ENCODE measurements around the gene KCNT1. TPM values are rescaled to one million over a fixed set of nuclear protein-coding genes. Genes with fewer than 3 reads are reported as not detected.

The KCNT1 gene
- total RNA-seq, 1 experiment from 2014 or later: not detected

GRCh38 chr9:135692410-135692809 is 9.6 kb upstream of the KCNT1 start:
- H3K4me2 ChIP-seq (ENCODE audit: low read depth, low read length, poor library complexity, severe bottlenecking): no peak overlapping the region
- no peaks in the 10 kb centered on the region for H3K36me3 ChIP-seq (ENCODE audit: insufficient read depth, low read length)
- no peak overlapping the region for H2AFZ ChIP-seq (ENCODE audit: low read length)
- H3K27ac ChIP-seq (ENCODE audit: low read length): no peak overlapping the region
- H3K79me2 ChIP-seq (ENCODE audit: low read length): no peaks in the 10 kb centered on the region
- no peak overlapping the region for H3K4me3 ChIP-seq (ENCODE audit: low read length)
- no peak for DNase-seq
- no peaks in the 10 kb centered on the region for H3K4me1 ChIP-seq (ENCODE audit: low read length)
- no peak overlapping the region for H3K9ac ChIP-seq (ENCODE audit: low read length)
- no peaks in the 10 kb centered on the region for H3K9me2 ChIP-seq (replicated peaks; ENCODE audit: insufficient read depth, low read length)
- no peaks in the 10 kb centered on the region for H3K27me3 ChIP-seq (ENCODE audit: low read length)
- H4K20me1 ChIP-seq (ENCODE audit: insufficient read depth, low read depth, low read length): no peaks in the 10 kb centered on the region
- H3K9me3 ChIP-seq (ENCODE audit: low read length): no peaks in the 10 kb centered on the region

- Histone ChIP-seq H4K20me1 (ENCODE audit: insufficient read depth, low read depth, low read length) (no peaks in the 10 kb centered on the region), H3K27me3 (ENCODE audit: low read length) (no peaks in the 10 kb centered on the region), H3K9me2 (replicated peaks; ENCODE audit: insufficient read depth, low read length) (no peaks in the 10 kb centered on the region)
Observed at GRCh38 chr9:135693265-135693664, 8.7 kb upstream of the KCNT1 start.

DNA sequence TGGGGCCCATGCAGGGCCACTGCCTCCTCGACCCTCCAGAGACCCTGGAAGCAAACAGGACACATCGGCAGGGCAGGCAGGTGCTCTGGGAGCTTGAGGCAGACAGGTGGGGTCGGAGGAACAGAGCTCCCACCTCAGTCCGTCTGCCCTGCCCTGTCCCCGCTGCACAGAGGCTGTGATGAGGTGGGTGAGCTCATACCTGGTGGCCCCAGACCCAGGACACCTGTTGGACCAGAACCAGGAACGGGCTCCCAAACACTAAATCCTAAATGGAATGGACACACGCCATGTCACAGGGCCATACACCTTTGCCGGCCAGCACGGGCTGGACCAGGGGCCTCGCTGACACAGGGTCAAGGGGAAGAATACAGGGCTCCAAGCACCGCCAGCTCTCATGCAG is 8.2 kb upstream of the KCNT1 start:
- H3K27ac ChIP-seq (ENCODE audit: low read length): no peak overlapping the region
- H3K4me1 ChIP-seq (ENCODE audit: low read length): no peaks in the 10 kb centered on the region
- no peak for DNase-seq
- H3K4me2 ChIP-seq (ENCODE audit: low read depth, low read length, poor library complexity, severe bottlenecking): no peak overlapping the region
- no peaks in the 10 kb centered on the region for H3K79me2 ChIP-seq (ENCODE audit: low read length)
- no peaks in the 10 kb centered on the region for H3K9me3 ChIP-seq (ENCODE audit: low read length)
- H2AFZ ChIP-seq (ENCODE audit: low read length): no peak overlapping the region
- H4K20me1 ChIP-seq (ENCODE audit: insufficient read depth, low read depth, low read length): no peaks in the 10 kb centered on the region
- H3K4me3 ChIP-seq (ENCODE audit: low read length): no peak overlapping the region
- H3K36me3 ChIP-seq (ENCODE audit: insufficient read depth, low read length): no peaks in the 10 kb centered on the region
- H3K9me2 ChIP-seq (replicated peaks; ENCODE audit: insufficient read depth, low read length): no peaks in the 10 kb centered on the region
- no peak overlapping the region for H3K9ac ChIP-seq (ENCODE audit: low read length)
- no peaks in the 10 kb centered on the region for H3K27me3 ChIP-seq (ENCODE audit: low read length)

More at GRCh38 chr9:135693265-135693664, 8.7 kb upstream of the KCNT1 start:
- no peak overlapping the region for H3K27ac ChIP-seq (ENCODE audit: low read length)
- no peak for DNase-seq
- no peak overlapping the region for H3K9ac ChIP-seq (ENCODE audit: low read length)
- no peak overlapping the region for H2AFZ ChIP-seq (ENCODE audit: low read length)
- no peak overlapping the region for H3K4me3 ChIP-seq (ENCODE audit: low read length)
- no peaks in the 10 kb centered on the region for H3K36me3 ChIP-seq (ENCODE audit: insufficient read depth, low read length)
- H3K79me2 ChIP-seq (ENCODE audit: low read length): no peaks in the 10 kb centered on the region
- H3K9me3 ChIP-seq (ENCODE audit: low read length): no peaks in the 10 kb centered on the region
- no peak overlapping the region for H3K4me2 ChIP-seq (ENCODE audit: low read depth, low read length, poor library complexity, severe bottlenecking)
- H3K4me1 ChIP-seq (ENCODE audit: low read length): no peaks in the 10 kb centered on the region

DNA sequence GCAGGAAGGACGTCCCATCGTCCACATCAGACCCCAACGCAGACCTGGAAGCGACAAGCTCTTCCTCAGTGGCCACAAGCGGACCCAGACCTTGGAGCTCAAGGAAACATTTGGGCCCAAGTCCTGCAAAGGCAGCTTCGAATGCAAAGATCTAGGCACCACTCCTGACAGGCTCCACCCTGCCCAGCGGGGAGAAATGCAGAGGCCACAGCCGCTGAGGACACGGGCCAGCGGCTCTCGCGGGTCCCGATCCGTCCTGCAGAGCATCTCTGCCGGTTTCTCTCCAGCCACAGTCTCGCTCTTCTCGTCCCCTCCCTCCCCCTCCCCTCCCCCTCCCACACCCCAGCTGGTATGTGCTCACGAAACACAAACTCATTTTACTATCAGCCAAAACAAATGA is 7.6 kb upstream of the KCNT1 start:
- Histone ChIP-seq H3K9me2 (replicated peaks; ENCODE audit: insufficient read depth, low read length) (no peaks in the 10 kb centered on the region), H3K4me3 (ENCODE audit: low read length) (no peak overlapping the region), H3K27me3 (ENCODE audit: low read length) (no peaks in the 10 kb centered on the region), H3K27ac (ENCODE audit: low read length) (no peak overlapping the region), H2AFZ (ENCODE audit: low read length) (no peak overlapping the region), H3K4me1 (ENCODE audit: low read length) (no peaks in the 10 kb centered on the region), H4K20me1 (ENCODE audit: insufficient read depth, low read depth, low read length) (no peaks in the 10 kb centered on the region), H3K4me2 (ENCODE audit: low read depth, low read length, poor library complexity, severe bottlenecking) (no peak overlapping the region), H3K9ac (ENCODE audit: low read length) (no peak overlapping the region), H3K79me2 (ENCODE audit: low read length) (no peaks in the 10 kb centered on the region), H3K9me3 (ENCODE audit: low read length) (no peaks in the 10 kb centered on the region), H3K36me3 (ENCODE audit: insufficient read depth, low read length) (no peaks in the 10 kb centered on the region)
- no peak for DNase-seq

GRCh38 chr9:135695036-135695435 is 6.9 kb upstream of the KCNT1 start:
- no peaks in the 10 kb centered on the region for H3K4me1 ChIP-seq (ENCODE audit: low read length)

DNA sequence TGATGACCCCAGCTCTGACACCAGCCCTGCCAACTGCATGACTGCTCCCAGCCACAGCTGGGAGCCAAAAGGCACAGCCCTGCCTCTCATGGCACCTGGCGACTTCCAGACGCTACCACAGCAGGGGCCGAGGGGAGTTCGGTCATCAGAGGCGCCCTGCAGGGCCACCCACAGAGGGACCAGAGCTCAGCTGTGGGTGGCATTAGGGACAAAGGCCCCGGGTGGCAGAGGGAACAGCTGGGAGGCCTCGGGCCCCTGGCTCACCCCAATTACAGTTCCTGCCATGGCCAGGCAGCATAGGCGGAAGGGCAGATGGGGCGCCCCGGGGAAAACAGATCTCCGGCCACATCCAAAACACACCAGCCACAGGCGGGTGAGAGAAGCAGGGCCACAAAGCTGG is 6.3 kb upstream of the KCNT1 start:
- Histone ChIP-seq H3K27ac (ENCODE audit: low read length) (no peak overlapping the region), H3K4me1 (ENCODE audit: low read length) (no peaks in the 10 kb centered on the region), H3K4me3 (ENCODE audit: low read length) (no peak overlapping the region), H4K20me1 (ENCODE audit: insufficient read depth, low read depth, low read length) (no peaks in the 10 kb centered on the region), H2AFZ (ENCODE audit: low read length) (no peak overlapping the region), H3K27me3 (ENCODE audit: low read length) (no peaks in the 10 kb centered on the region), H3K79me2 (ENCODE audit: low read length) (no peaks in the 10 kb centered on the region), H3K36me3 (ENCODE audit: insufficient read depth, low read length) (no peaks in the 10 kb centered on the region), H3K9me3 (ENCODE audit: low read length) (no peaks in the 10 kb centered on the region), H3K9ac (ENCODE audit: low read length) (no peak overlapping the region), H3K4me2 (ENCODE audit: low read depth, low read length, poor library complexity, severe bottlenecking) (no peak overlapping the region), H3K9me2 (replicated peaks; ENCODE audit: insufficient read depth, low read length) (no peaks in the 10 kb centered on the region)
- no peak for DNase-seq

More at GRCh38 chr9:135695036-135695435, 6.9 kb upstream of the KCNT1 start:
- Histone ChIP-seq H3K9me3 (ENCODE audit: low read length) (no peaks in the 10 kb centered on the region), H3K36me3 (ENCODE audit: insufficient read depth, low read length) (no peaks in the 10 kb centered on the region), H3K4me3 (ENCODE audit: low read length) (no peak overlapping the region), H3K4me2 (ENCODE audit: low read depth, low read length, poor library complexity, severe bottlenecking) (no peak overlapping the region), H2AFZ (ENCODE audit: low read length) (no peak overlapping the region), H3K27ac (ENCODE audit: low read length) (no peak overlapping the region), H3K9me2 (replicated peaks; ENCODE audit: insufficient read depth, low read length) (no peaks in the 10 kb centered on the region), H3K9ac (ENCODE audit: low read length) (no peak overlapping the region), H3K27me3 (ENCODE audit: low read length) (no peaks in the 10 kb centered on the region), H3K79me2 (ENCODE audit: low read length) (no peaks in the 10 kb centered on the region), H4K20me1 (ENCODE audit: insufficient read depth, low read depth, low read length) (no peaks in the 10 kb centered on the region)
- no peak for DNase-seq

DNA sequence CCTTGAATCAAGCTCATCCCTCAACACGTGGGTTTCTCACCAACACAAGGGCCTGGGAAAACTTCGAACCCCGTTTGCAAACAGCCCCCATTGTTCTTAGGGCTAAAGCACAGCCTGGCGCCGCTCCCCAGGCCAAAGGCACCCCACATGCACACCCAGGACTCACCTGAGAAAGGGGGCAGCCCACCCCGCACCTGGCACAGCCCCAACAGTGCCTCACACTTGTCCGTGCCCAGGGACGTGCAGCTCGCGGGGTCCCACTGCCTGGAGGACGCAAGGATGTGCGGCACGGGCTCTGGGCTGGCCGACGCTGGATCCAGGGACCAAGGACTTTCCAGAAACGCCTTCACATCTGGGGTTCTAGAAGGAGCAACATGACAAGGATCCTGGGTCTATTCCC is 5.5 kb upstream of the KCNT1 start:
- no peaks in the 10 kb centered on the region for H4K20me1 ChIP-seq (ENCODE audit: insufficient read depth, low read depth, low read length)
- no peaks in the 10 kb centered on the region for H3K4me1 ChIP-seq (ENCODE audit: low read length)
- no peaks in the 10 kb centered on the region for H3K27me3 ChIP-seq (ENCODE audit: low read length)
- no peaks in the 10 kb centered on the region for H3K9me2 ChIP-seq (replicated peaks; ENCODE audit: insufficient read depth, low read length)
- no peaks in the 10 kb centered on the region for H3K36me3 ChIP-seq (ENCODE audit: insufficient read depth, low read length)
- DNase-seq: no peak
- no peaks in the 10 kb centered on the region for H3K9me3 ChIP-seq (ENCODE audit: low read length)
- no peak overlapping the region for H3K4me3 ChIP-seq (ENCODE audit: low read length)
- no peak overlapping the region for H3K4me2 ChIP-seq (ENCODE audit: low read depth, low read length, poor library complexity, severe bottlenecking)
- H3K9ac ChIP-seq (ENCODE audit: low read length): no peak overlapping the region
- no peak overlapping the region for H2AFZ ChIP-seq (ENCODE audit: low read length)
- no peaks in the 10 kb centered on the region for H3K79me2 ChIP-seq (ENCODE audit: low read length)
- H3K27ac ChIP-seq (ENCODE audit: low read length): no peak overlapping the region

DNA sequence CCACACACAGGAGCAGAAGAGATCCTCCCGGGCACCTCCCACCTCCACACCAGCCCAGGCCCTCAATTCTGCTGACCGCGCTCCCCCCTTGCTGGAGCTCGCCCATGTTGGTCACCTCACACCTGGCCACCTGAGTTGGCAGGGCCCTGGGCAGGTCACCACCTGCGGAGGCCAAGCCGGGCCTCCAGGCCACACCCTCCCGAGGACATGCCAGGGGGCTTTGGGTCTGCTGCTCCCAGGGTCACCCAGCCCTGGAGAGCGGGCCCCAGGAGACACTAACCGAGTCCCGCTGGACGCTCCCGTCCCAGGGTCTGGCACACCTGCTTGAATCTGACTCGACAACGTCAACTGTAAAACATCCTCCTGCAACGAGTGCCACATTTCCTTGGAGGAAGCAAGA is 4.8 kb upstream of the KCNT1 start:
- Histone ChIP-seq H2AFZ (ENCODE audit: low read length) (no peak overlapping the region), H3K9ac (ENCODE audit: low read length) (no peak overlapping the region), H3K9me3 (ENCODE audit: low read length) (no peaks in the 10 kb centered on the region), H3K9me2 (replicated peaks; ENCODE audit: insufficient read depth, low read length) (no peaks in the 10 kb centered on the region), H3K27me3 (ENCODE audit: low read length) (no peaks in the 10 kb centered on the region), H4K20me1 (ENCODE audit: insufficient read depth, low read depth, low read length) (no peaks in the 10 kb centered on the region), H3K36me3 (ENCODE audit: insufficient read depth, low read length) (no peaks in the 10 kb centered on the region), H3K4me1 (ENCODE audit: low read length) (no peaks in the 10 kb centered on the region), H3K4me2 (ENCODE audit: low read depth, low read length, poor library complexity, severe bottlenecking) (no peak overlapping the region), H3K79me2 (ENCODE audit: low read length) (no peaks in the 10 kb centered on the region), H3K27ac (ENCODE audit: low read length) (no peak overlapping the region), H3K4me3 (ENCODE audit: low read length) (no peak overlapping the region)
- DNase-seq: no peak

- H3K4me3 ChIP-seq (ENCODE audit: low read length): no peak overlapping the region
- H3K9me3 ChIP-seq (ENCODE audit: low read length): no peaks in the 10 kb centered on the region
- DNase-seq: no peak
- H3K36me3 ChIP-seq (ENCODE audit: insufficient read depth, low read length): no peaks in the 10 kb centered on the region
- H3K9ac ChIP-seq (ENCODE audit: low read length): no peak overlapping the region
- no peaks in the 10 kb centered on the region for H3K4me1 ChIP-seq (ENCODE audit: low read length)
- H3K27me3 ChIP-seq (ENCODE audit: low read length): no peaks in the 10 kb centered on the region
- H4K20me1 ChIP-seq (ENCODE audit: insufficient read depth, low read depth, low read length): no peaks in the 10 kb centered on the region
- H2AFZ ChIP-seq (ENCODE audit: low read length): no peak overlapping the region
- H3K27ac ChIP-seq (ENCODE audit: low read length): no peak overlapping the region
- no peaks in the 10 kb centered on the region for H3K9me2 ChIP-seq (replicated peaks; ENCODE audit: insufficient read depth, low read length)
- no peaks in the 10 kb centered on the region for H3K79me2 ChIP-seq (ENCODE audit: low read length)
- no peak overlapping the region for H3K4me2 ChIP-seq (ENCODE audit: low read depth, low read length, poor library complexity, severe bottlenecking)
Observed at GRCh38 chr9:135698236-135698635, 3.7 kb upstream of the KCNT1 start.

Measured in Karpas-422 (cell line).